NCI-H2227 (cell line): ENCODE measurements around the gene VAMP8.
"Not testable (repeated sequence)": the region's sequence is repeated elsewhere in the genome, so short reads cannot be mapped to it uniquely, and the experiment has no call there.

Experiments used
- DNase-seq: peaks from one replicate; lab custom pipeline; 2025; ENCODE audit not compliant: unreplicated experiment; lab: John Stamatoyannopoulos, UW

The VAMP8 gene

GRCh38 chr2:85597241-85597640 lies 19.9 kb downstream of the VAMP8 start:
- no peak for DNase-seq

- DNase-seq: no peak
Observed at GRCh38 chr2:85598594-85599340, 21.4 kb downstream of the VAMP8 start.

- no peak for DNase-seq
Observed at GRCh38 chr2:85599468-85600234, 22.3 kb downstream of the VAMP8 start.

GRCh38 chr2:85600235-85600575 lies 22.8 kb downstream of the VAMP8 start:
- no peak for DNase-seq

GRCh38 chr2:85600951-85601770 lies 23.8 kb downstream of the VAMP8 start:
- DNase-seq: no peak

- peak; percentile 75 for DNase-seq
Observed at GRCh38 chr2:85601771-85602475, 24.5 kb downstream of the VAMP8 start.

- peak; percentile 96 for DNase-seq
Observed at GRCh38 chr2:85602476-85603234, 25.3 kb downstream of the VAMP8 start, which contains the start of gene TMEM150A. TSS of gene TMEM150A (minus strand) at chr2:85602698. CDS start at chr2:85601948, 750 bp downstream.

GRCh38 chr2:85604133-85604444 lies 26.7 kb downstream of the VAMP8 start:
- not testable (repeated sequence) for DNase-seq

GRCh38 chr2:85604568-85605339 lies 27.4 kb downstream of the VAMP8 start:
- DNase-seq: no peak

GRCh38 chr2:85605406-85606115 lies 28.2 kb downstream of the VAMP8 start:
- peak; percentile 55 for DNase-seq

- DNase-seq: peak; percentile 55
Observed at GRCh38 chr2:85606116-85606455, 28.7 kb downstream of the VAMP8 start.

GRCh38 chr2:85607268-85608215 lies 30.2 kb downstream of the VAMP8 start:
- DNase-seq: no peak

- DNase-seq: peak; percentile 72
Observed at GRCh38 chr2:85611217-85611704, 33.9 kb downstream of the VAMP8 start.

- peak; percentile 94 for DNase-seq
Observed at GRCh38 chr2:85611705-85612587, 34.6 kb downstream of the VAMP8 start, which contains the start of gene C2orf68. TSS of gene C2orf68 (minus strand) at chr2:85612066. CDS start at chr2:85611984, 82 bp downstream.

GRCh38 chr2:85613717-85614515 lies 36.5 kb downstream of the VAMP8 start:
- no peak for DNase-seq

- not testable (repeated sequence) for DNase-seq
Observed at GRCh38 chr2:85614757-85615156, 37.4 kb downstream of the VAMP8 start.
